HG02571 (cell line): ENCODE results near the gene CCKAR.

ENCODE experiments used
- ATAC-seq: cut with Tn5 transposase; IDR thresholded peaks from one replicate; pipeline ENCODE4 v1.9.1; 2021; ENCODE audit warnings: mild to moderate bottlenecking, moderate library complexity; ENCODE audit not compliant: unreplicated experiment

CCKAR gene

GRCh38 chr4:26491449-26492170, 1.3 kb upstream of the CCKAR start:
- ATAC-seq: no peak

GRCh38 chr4:26490960-26491284, 638 bp upstream of the CCKAR start:
- ATAC-seq: no peak

- ATAC-seq: no peak
Measured at GRCh38 chr4:26489101-26489985, 941 bp downstream of the CCKAR start.

GRCh38 chr4:26485684-26486083, 4.6 kb downstream of the CCKAR start:
- no peak for ATAC-seq

GRCh38 chr4:26484516-26484915, 5.8 kb downstream of the CCKAR start:
- ATAC-seq: no peak

- ATAC-seq: no peak
Measured at GRCh38 chr4:26484032-26484515, 6.2 kb downstream of the CCKAR start.

- no peak for ATAC-seq
Measured at GRCh38 chr4:26482508-26483462, 7.5 kb downstream of the CCKAR start.

GRCh38 chr4:26478330-26478729, 12.0 kb downstream of the CCKAR start:
- ATAC-seq: no peak

- no peak for ATAC-seq
Measured at GRCh38 chr4:26476545-26476944, 13.7 kb downstream of the CCKAR start.

GRCh38 chr4:26475716-26476115, 14.6 kb downstream of the CCKAR start:
- ATAC-seq: no peak

GRCh38 chr4:26474551-26474950, 15.7 kb downstream of the CCKAR start:
- ATAC-seq: no peak

GRCh38 chr4:26473893-26474292, 16.4 kb downstream of the CCKAR start:
- ATAC-seq: no peak

GRCh38 chr4:26471890-26472289, 18.4 kb downstream of the CCKAR start:
- ATAC-seq: no peak

- ATAC-seq: no peak
Measured at GRCh38 chr4:26468977-26469376, 21.3 kb downstream of the CCKAR start.

GRCh38 chr4:26468283-26468949, 21.9 kb downstream of the CCKAR start:
- ATAC-seq: no peak

GRCh38 chr4:26467724-26468123, 22.6 kb downstream of the CCKAR start:
- ATAC-seq: no peak

GRCh38 chr4:26466578-26467270, 23.6 kb downstream of the CCKAR start:
- ATAC-seq: no peak

- no peak for ATAC-seq
Measured at GRCh38 chr4:26464420-26465095, 25.7 kb downstream of the CCKAR start.

GRCh38 chr4:26463386-26463785, 26.9 kb downstream of the CCKAR start:
- no peak for ATAC-seq
